HG03159 (cell line): ENCODE data around the gene XPO6.

Experiments
- ATAC-seq: cut with Tn5 transposase; IDR thresholded peaks from one replicate; pipeline ENCODE4 v1.9.1; 2021; ENCODE audit warnings: mild to moderate bottlenecking, moderate library complexity; ENCODE audit not compliant: unreplicated experiment

The XPO6 gene

DNA sequence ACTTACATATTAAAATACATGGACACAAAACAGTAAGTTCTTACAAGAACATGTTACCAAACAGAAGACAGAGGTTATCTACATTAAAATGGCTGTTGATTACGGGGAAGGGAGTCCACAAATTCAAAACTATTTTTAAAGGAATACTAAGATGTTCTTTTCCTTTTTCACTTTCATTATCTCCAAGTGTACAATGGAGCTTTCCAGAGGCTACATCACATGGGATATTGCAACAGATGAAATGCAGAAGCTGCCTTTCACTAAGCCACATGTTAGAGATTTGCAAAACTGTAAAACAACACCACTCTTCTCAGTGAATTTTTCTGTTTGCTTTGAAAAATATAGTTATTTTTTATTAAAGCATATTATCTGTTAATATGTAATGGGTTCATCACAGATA lies 53.6 kb downstream of the XPO6 start:
- no peak for ATAC-seq

DNA sequence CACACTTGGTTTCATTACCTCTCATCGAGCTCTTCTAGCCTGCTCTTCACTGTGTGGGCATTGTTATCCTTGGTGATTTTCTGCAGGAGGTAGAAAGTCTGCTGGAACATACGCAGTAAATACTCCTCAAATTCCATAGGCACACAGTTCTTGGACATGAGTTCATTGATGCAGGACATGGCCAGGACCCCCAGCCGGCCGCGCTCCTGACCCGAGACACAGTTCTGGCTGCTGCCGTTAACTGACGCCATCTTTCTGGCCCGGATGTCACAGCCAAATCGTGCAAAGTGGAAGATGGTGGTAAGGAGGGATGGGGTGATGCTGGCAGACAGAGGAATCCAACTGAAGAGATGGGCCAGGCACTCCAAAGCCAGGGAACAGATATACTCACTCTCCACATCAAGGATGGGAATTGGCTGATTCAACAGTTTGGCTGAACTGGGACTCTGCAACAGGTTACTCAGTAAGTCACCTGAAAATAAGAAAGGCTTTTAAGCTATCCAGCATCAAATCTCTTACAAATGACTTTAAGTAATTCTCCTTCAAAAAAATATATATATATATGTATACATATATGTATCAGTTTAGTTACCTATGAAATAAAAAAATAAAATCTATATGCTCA lies 55.6 kb downstream of the XPO6 start:
- ATAC-seq = no peak

DNA sequence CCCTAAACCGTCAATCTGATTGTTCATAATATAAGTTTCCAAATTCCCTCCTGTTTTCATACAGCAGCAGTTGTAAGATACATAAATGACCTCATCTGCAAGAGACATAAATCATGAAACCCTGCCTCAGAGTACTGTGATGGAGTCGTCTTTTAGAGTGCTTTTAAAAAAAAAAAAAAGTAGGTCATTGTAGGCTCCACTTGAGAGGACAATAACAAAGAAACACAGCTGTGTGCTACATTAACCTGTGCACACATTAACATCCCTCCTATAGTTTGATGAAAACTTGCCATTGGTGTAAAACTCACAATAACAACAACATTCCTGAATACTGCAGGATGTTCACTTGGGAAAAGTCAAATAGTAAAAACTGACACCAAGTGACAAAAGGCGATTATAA lies 56.5 kb downstream of the XPO6 start:
- no peak for ATAC-seq

GRCh38 chr16:28151180-28151579 lies 60.6 kb downstream of the XPO6 start:
- no peak for ATAC-seq

DNA sequence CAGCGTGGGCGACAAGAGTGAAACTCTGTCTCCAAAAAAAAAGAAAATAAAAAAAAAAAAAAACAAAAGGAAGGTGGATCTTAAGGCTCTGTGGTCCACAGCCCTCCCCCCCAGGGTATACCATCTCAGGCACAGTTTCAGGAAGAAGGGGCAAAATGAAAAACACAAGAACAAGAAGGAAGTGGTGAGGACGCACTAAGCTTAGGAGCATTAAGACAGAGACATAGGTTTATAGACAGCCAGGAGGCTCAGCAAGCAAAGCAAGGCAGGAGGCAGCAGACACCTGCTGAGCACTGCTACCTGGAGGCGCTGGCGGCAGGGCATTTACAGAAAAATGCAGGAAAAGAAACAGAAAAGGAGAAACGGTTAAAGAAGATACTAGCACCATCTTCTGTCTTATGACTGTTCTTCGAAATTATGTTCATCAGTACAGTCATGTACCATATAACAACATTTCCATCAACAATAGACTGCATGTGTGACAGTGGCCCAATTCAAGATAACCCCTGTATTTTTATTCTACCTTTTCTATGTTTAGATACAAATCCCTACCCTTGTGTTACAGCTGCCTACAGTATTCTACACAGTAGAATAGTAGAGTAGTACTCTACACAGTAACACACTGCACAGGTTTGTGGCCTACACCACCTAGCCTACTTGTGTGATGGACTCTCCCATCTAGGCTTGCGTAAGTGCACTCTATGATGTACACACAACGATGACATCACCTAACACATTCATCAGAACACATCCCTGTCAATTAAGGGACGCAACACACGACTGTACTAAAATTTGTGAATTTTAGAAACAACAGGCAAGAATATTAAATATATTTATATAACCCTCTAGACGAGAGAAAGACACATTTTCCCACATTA lies 62.5 kb downstream of the XPO6 start:
- no peak for ATAC-seq

DNA sequence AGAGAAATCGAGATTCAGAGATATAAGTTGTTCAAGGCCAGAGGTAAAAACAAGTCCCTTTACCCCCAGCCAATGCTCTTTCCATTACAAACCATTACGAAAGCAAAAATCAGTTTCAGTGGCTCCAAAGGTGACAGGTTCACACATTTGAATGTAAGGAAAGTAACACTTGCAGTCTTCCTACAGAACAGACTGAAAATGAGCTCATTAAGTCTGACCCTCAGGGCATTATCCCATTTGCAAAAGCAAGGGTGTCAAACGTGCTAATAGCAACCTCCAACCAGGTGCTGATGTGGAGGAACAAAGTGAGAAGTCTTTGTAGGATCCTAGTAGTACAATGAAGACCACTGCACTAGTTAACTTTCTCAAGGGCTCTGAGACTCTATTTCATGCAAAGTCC lies 65.2 kb downstream of the XPO6 start:
- ATAC-seq = no peak

GRCh38 chr16:28145796-28146195 lies 66.0 kb downstream of the XPO6 start:
- no peak for ATAC-seq

DNA sequence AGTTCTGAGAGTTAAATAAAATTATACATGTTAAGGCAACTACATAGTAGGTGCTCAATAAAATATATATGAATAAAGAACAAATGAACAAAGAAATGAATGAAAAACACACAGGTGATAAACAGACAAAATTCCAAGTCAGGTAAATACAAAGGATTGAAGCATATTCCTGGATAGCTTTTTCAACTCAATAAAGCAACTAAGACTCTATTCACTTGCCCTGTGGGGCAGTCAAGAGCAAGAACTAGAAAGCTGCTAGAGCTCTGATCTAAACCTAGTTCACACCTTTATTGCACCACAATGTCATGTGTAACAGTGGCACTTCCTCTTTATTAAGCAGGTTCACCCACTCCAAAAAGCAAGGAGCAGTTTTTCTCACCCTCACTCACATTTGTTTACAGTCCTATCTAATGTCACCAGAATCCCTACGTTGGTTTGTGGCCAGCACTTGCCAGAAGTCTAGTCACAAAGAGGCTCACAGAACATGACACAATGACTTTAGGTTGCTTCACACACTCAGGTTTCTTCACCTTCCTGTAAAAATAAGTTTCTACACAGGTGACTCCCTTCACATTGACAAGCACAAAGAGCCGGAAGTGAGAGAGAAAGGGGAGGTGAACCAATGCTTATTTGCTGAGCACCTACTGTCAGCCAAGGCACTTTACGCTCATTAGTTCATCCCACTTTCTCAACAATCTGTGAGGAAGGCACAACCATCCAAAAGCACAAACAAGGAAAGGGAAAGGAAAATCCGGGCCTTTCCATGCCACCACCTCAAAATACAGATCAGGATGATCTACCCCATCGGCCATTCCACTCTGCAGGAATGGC lies 70.8 kb downstream of the XPO6 start:
- peak; percentile 64 for ATAC-seq

DNA sequence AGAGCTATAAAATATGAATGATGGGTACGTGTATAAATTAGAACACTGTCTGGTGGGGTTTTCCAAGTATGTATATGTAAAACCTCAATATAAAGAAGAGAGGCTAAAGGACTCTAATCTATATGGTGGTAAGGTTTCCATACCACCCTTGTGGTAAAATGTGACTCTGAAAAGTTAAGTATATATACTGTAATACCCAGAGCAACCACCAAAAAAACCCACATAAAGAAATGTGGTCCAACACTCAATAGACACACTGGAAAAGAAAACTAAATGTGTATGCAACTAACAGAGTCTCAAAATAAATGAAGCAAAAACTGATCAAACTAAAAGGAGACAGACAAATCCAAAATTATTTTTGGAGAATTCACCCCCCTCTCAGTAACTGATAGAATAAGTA lies 72.2 kb downstream of the XPO6 start:
- no peak for ATAC-seq

DNA sequence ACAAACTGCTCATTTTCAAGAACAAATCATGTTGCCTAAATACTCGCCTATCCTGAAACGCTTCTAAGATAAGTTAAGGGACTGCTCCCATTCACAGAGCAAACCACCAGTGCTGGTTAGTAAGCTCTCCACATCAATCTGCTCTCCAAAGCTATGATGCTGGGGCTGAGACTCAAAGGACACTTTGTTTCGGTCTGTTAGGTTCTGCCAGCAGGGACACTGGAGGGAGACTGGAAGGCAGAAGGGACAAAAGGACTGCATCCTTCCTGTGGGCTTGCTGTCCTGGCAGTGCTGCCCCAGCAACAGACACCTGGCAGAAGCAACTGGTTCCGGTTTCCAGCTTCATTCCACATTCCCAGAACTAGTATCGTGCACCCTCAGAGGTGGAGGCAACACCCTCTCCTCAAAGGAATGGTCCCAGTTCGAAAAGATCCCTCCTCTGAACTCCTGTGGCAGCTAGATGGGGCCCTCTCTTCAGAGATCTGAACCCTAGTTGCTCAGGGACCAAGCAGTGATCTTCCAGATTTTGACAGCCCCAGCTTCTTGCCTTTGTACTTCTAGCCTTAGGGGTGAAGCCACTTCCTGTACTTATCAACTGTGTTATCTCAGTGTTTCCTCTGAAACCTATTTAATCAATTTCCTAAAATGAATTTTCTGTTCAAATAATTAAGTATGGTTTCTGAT lies 74.9 kb downstream of the XPO6 start:
- no peak for ATAC-seq

DNA sequence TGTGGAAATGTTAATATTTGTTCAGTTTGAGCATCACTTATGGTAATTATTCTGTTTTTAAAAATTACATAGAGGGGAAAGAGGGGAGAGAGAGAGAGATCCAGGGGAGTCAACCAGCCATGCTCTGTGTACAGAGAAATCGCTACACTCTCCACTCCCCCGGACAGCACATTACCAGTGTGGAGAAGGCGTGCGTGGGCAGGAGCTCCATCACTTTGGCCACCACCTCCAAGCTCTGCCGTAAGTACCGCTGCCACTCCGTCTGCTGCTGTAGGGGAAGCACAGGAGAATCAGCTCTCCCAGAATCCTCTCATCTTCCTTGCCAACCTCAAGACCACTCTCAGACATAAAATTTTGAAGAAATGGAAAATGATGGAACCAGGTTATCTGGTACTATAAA lies 78.1 kb downstream of the XPO6 start:
- ATAC-seq = no peak

DNA sequence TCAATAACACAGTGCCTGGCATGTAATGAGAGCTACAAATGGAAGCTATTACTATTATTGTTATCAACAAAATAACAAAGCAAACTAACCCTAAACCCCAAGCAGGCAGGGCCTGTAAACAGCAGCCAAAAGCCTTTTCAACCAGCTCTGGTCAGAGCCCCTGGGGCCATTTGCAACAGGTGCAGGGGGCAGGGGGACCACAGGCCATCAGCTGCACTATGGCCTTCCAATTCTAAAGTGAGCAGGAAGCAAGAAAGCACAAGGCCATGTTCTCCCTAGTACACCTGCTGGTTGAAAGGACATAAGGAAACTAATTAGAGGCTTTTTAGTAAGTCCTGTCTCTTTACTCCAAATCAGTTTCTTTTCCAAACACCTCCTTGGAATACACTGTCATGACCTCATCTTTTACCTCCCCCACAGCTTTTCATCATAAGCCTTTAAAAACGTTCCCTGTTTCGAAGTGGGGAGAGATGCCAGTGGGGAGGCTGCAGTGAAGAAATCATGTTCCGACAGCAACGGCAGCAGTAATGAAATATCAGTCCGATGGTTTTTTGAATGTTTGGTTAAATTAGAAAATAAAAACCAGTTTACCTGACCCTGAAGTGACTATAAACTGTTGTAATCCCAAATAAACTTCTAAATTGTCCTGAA lies 79.9 kb downstream of the XPO6 start:
- no peak for ATAC-seq

DNA sequence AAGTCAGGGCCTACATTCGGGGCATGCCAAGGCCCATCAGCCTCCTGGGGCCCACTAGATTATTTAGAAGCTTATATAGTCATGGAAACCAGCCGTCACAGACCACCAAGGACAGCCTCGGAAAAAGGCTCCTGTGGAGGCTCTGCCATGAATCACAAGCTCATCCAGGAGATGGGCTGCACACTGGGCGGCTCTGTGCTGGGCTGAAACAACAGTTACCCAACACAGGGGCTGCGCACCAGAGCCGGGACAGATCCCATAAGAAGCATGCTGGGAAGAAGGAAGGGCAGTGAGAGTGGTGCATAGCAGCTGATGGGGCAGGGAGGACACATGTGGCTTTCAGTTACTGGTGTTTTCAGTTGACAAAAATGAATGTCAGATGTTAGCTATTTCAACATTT lies 80.6 kb downstream of the XPO6 start:
- ATAC-seq = no peak

GRCh38 chr16:28130099-28131088 lies 81.4 kb downstream of the XPO6 start:
- no peak for ATAC-seq

- ATAC-seq = no peak
Measured at GRCh38 chr16:28126684-28127620, 84.8 kb downstream of the XPO6 start.

DNA sequence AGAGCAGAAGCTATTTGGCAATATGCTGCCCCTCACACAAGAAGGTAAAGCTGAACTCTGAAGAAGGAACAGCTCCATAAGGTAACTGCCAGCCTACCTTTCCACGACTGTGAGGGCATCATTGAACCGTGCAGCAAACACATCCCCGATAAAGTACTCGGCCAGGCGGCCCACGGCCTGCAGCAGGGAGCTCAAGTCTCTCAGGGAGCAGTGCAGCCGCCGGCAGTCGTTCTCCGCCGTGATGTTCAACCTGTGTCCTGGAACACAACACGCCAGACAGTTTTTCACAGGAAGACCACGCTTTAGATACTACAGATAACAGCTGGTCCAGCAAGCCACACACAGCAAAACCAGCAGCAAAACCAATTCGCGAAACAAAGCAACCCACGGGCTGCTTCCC lies 86.2 kb downstream of the XPO6 start:
- ATAC-seq = no peak

- ATAC-seq = no peak
Measured at GRCh38 chr16:28121527-28121926, 90.2 kb downstream of the XPO6 start.

DNA sequence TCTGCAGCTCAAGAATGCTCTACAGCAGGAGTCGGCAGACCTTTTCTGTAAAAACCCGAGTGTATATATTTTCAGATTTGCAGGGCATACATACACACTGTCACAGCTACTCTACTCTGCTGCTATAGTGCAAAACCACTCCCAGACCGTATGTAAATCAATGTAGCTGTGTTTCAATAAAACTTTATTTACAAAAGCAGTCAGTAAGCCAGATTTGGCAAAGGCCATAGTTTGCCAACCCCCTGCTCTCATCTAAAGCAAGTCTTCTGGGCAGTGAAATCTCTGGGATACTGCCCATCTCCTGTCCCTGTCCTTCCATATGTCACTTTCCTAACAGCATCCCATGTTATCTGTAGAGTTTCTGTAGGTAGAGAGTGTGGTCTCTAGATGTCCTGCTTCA lies 91.0 kb downstream of the XPO6 start:
- ATAC-seq = no peak
